Measurements from ENCODE around the gene UXS1. TPM values are rescaled to one million over a fixed set of nuclear protein-coding genes. Genes with fewer than 3 reads are reported as not detected.
A peak's percentile ranks its signal among the peaks of the same experiment; 100 is the strongest.

UXS1 gene
- polyA plus RNA-seq, 1 of the 3 experiments (the other 2 are of a cell fraction), result 55.9 TPM

DNA sequence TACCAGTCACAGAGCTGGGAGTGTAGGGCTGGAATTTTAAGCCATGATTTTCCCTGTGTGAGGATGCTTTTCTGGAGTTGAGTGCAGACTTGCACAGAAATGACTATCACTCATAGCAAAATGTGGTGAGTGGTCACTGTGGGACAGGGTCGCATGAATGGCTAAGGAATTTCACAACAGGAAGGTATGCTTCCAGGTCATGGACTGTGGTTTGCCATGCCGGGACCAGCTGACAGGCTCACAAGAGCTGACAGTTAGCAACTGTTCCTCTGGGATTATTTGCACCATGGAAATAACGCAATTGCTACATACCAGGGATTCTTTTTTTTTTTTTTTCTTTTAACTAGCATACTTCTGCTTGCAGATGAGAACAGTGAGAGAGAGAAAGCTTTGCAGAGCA lies 3.8 kb upstream of the UXS1 start (continued):
- TF ChIP-seq MAX (IDR thresholded peaks at IDR 0.05; ENCODE audit: low read depth), result peak; percentile 61; the same call in 1 of the 2 replicates

DNA sequence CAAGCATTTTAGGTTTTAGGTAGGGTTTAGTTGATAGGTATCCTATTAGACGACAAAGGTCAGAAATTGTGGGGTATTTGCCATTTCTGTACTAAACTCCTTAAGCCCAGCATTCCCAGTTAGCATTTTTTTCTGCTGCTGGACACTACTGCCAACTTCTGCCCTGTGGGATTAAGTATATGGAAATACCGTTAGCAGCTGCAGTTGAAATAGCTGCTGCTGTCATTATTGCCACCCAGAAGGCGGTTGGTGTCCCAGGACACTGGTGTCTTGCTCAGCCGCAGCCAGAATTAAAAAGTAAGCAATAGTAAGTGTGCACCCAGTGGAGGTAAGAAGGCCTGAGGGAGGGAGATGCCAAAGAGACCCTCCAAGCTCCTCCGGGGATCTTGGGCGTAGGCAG lies 1.9 kb upstream of the UXS1 start:
- 79% methylated on average over 6 of the region's 6 CpGs for WGBS (ENCODE audit: low lambda C conversion rate)
- Histone ChIP-seq H3K36me3 (replicated peaks in 1 of 2; ENCODE audit: control insufficient read depth in 1 of 2, insufficient read depth in 2 of 2, low read length in 1 of 2) (no peaks in the 10 kb centered on the region), H3K27ac (ENCODE audit: low read depth in 2 of 2, low read length in 1 of 2) (no peak overlapping the region), H3K9me2 (no peaks in the 10 kb centered on the region), H3K9ac (no peak overlapping the region), H3K4me2 (no peak overlapping the region), H3K27me3 (ENCODE audit: insufficient read depth) (no peaks in the 10 kb centered on the region), H3K4me1 (ENCODE audit: control insufficient read depth in 1 of 2, insufficient read depth in 2 of 2, low read depth in 1 of 2, low read length in 1 of 2) (peaks cover 0 to 9% of the 10 kb centered on the region in 2 experiments; a peak in 2 of 4 replicates), H3K9me3 (no peaks in the 10 kb centered on the region), H4K20me1 (ENCODE audit: insufficient read depth) (no peaks in the 10 kb centered on the region), H3K4me3 (ENCODE audit: low read depth in 2 of 2, low read length in 1 of 2) (no peak overlapping the region), H3K79me2 (ENCODE audit: insufficient read depth) (peaks cover 26% of the 10 kb centered on the region), H3F3A (replicated peaks; ENCODE audit: insufficient read depth) (no peaks in the 10 kb centered on the region), H2AFZ (ENCODE audit: low read depth) (no peak overlapping the region)
- ChIA-PET POLR2A (no interaction called here), CTCF (no interaction called here)
- no peak for TF ChIP-seq SMC3 (IDR thresholded peaks at IDR 0.05; ENCODE audit: low read depth, low read length)
- TF ChIP-seq JUND (IDR thresholded peaks at IDR 0.05), result no peak
- no peak for TF ChIP-seq IRF3 (IDR thresholded peaks at IDR 0.05; ENCODE audit: low read depth, low read length)
- TF ChIP-seq TAF1 (IDR thresholded peaks at IDR 0.05; ENCODE audit: borderline replicate concordance, low read depth, low read length), result no peak
- no peak for TF ChIP-seq GABPA (IDR thresholded peaks at IDR 0.05; ENCODE audit: low read depth)
- no peak for DNase-seq

DNA sequence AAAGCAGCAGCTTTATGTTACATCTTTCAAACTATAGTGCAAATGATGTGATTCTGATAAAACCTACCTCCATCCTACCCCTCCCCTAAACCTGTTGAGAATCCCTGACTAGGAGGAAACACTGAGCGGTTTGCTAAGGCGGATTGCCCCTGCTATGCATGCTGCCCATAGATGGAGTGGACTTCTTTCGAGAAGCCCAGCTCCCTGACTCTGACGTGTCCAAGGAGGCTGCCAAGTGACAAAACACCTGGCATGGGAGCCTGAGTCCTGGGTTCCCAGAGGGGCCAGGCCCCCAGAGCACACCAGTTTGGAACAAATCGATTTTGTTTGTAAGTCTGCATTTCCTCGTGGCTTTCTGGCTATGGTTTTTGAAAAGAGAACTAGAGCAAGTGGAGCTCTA lies 1.4 kb upstream of the UXS1 start:
- Histone ChIP-seq H3K4me1 (ENCODE audit: control insufficient read depth in 1 of 2, insufficient read depth in 2 of 2, low read depth in 1 of 2, low read length in 1 of 2) (peaks cover 0 to 9% of the 10 kb centered on the region in 2 experiments; a peak in 2 of 4 replicates), H3F3A (replicated peaks; ENCODE audit: insufficient read depth) (no peaks in the 10 kb centered on the region), H3K9me3 (no peaks in the 10 kb centered on the region), H4K20me1 (ENCODE audit: insufficient read depth) (no peaks in the 10 kb centered on the region), H3K79me2 (ENCODE audit: insufficient read depth) (peaks cover 30% of the 10 kb centered on the region), H3K27ac (ENCODE audit: low read depth in 2 of 2, low read length in 1 of 2) (no peak overlapping the region), H3K9ac (no peak overlapping the region), H3K27me3 (ENCODE audit: insufficient read depth) (no peaks in the 10 kb centered on the region), H3K9me2 (no peaks in the 10 kb centered on the region), H3K4me3 (ENCODE audit: low read depth in 2 of 2, low read length in 1 of 2) (no peak overlapping the region), H3K36me3 (replicated peaks in 1 of 2; ENCODE audit: control insufficient read depth in 1 of 2, insufficient read depth in 2 of 2, low read length in 1 of 2) (no peaks in the 10 kb centered on the region), H2AFZ (ENCODE audit: low read depth) (no peak overlapping the region), H3K4me2 (no peak overlapping the region)
- POLR2A ChIA-PET, result no interaction called here
- TF ChIP-seq MEF2A (IDR thresholded peaks at IDR 0.05; ENCODE audit: borderline replicate concordance, low read depth) (no peak), FOXM1 (IDR thresholded peaks at IDR 0.05; ENCODE audit: low read depth) (no peak), TCF12 (IDR thresholded peaks at IDR 0.05) (no peak), RCOR1 (IDR thresholded peaks at IDR 0.05; ENCODE audit: low read length) (no peak), MAX (IDR thresholded peaks at IDR 0.05; ENCODE audit: low read depth) (no peak), ELF1 (IDR thresholded peaks at IDR 0.05) (no peak), RFX5 (IDR thresholded peaks at IDR 0.05; ENCODE audit: low read length) (no peak), GABPA (IDR thresholded peaks at IDR 0.05; ENCODE audit: low read depth) (no peak)
- CTCF ChIA-PET, result interaction anchor here (0.9 kb wide), 1 partner anchor 28 kb away, joined by 4 read pairs; no protein-coding TSS in a partner anchor
- DNase-seq, result no peak
- WGBS (ENCODE audit: low lambda C conversion rate), result 85% methylated on average over 6 of the region's 6 CpGs
